ENCODE measurements around the gene CEP112. TPM values are rescaled to one million over a fixed set of nuclear protein-coding genes. Genes with fewer than 3 reads are reported as not detected.

CEP112 gene
- total and polyA plus RNA-seq, 2 of the 4 experiments (the other 2 are of a cell fraction), result 2.5 to 5.6 TPM

DNA sequence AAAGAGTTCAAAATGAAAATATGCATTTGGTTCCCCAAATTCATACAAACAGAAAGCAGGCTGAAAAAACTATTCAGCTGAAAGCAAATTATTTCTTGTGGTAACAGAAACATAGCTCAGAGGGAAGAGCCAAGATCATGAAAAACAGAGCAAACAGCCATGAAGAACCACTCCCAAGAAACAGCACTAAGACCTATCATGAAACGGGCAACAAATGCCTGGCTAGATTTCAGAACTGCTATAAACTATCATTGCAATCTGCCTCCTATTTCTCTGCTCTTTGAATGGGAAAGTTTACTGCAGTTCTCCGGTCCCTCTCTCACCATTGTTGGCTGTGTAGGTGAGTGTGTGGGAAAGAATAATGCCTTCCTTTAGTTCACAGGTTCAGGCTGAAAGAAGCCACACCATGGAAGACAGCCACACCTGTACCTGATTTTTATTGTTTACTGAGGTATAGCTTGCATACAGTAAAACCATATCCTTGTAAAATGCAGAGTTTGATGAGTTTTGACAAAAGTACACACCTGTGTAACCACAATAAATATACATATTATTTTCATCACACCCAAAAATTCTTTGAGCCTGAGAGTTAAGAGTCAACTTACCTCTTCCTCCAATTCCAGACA, 48.2 kb downstream of the CEP112 start:
- Histone ChIP-seq H2AFZ (replicated peaks; ENCODE audit: low read length, poor library complexity) (no peak overlapping the region), H3K9me3 (ENCODE audit: control insufficient read depth, insufficient read depth, low read length) (no peaks in the 10 kb centered on the region), H3K27ac (ENCODE audit: insufficient read depth, low read length) (no peak overlapping the region), H3K9me1 (ENCODE audit: insufficient read depth, low read length) (no peaks in the 10 kb centered on the region), H2BK15ac (ENCODE audit: low read depth, low read length) (no peak overlapping the region), H4K91ac (ENCODE audit: insufficient read depth, low read depth, low read length) (no peak overlapping the region), H3K79me1 (ENCODE audit: low read depth in 1 of 2, low read length in 2 of 2) (no peaks in the 10 kb centered on the region), H2AK9ac (replicated peaks; ENCODE audit: low read depth, low read length, poor library complexity) (no peak overlapping the region), H3K56ac (ENCODE audit: extremely low read depth, insufficient read depth, low read length) (no peak overlapping the region), H3K27me3 (ENCODE audit: control insufficient read depth, insufficient read depth, low read length) (no peaks in the 10 kb centered on the region), H2AK5ac (ENCODE audit: low read depth, low read length) (no peak overlapping the region), H3K14ac (replicated peaks; ENCODE audit: low read depth, low read length) (no peak overlapping the region), H3K4me1 (ENCODE audit: control insufficient read depth, insufficient read depth, low read length) (no peaks in the 10 kb centered on the region), H4K20me1 (ENCODE audit: insufficient read depth, low read length) (no peaks in the 10 kb centered on the region), H4K8ac (ENCODE audit: low read depth in 2 of 2, low read length in 2 of 2) (no peak overlapping the region), H2BK120ac (ENCODE audit: low read depth, low read length) (no peak overlapping the region), H3K36me3 (ENCODE audit: control insufficient read depth, insufficient read depth, low read length) (no peaks in the 10 kb centered on the region), H4K5ac (ENCODE audit: low read depth, low read length) (no peak overlapping the region), H3K4me3 (ENCODE audit: insufficient read depth, low read depth, low read length) (no peak overlapping the region), H3K23ac (ENCODE audit: low read depth, low read length) (no peak overlapping the region), H3K4ac (ENCODE audit: low read depth, low read length) (no peak overlapping the region), H2BK20ac (ENCODE audit: low read depth, low read length) (no peak overlapping the region), H3K9ac (ENCODE audit: low read depth, low read length) (no peak overlapping the region), H2BK5ac (ENCODE audit: low read depth, low read length, poor library complexity, severe bottlenecking) (no peak overlapping the region), H3K18ac (ENCODE audit: low read depth, low read length) (no peak overlapping the region), H3K4me2 (ENCODE audit: low read depth, low read length) (no peak overlapping the region)
- ChIA-PET CTCF (no interaction called here), POLR2A (ENCODE audit: unreplicated experiment) (interaction anchor here (1.1 kb wide), 1 partner anchor 12 kb away, joined by 3 read pairs; no protein-coding TSS in a partner anchor)
- dilution Hi-C loops (cut with HindIII; ENCODE audit: low sequenced_read_pairs, unreplicated experiment), result no loop called here
- ATAC-seq (ENCODE audit: low read depth), result no peak
- BruUV-seq (replicated peaks), result no TSS peak
- in situ Hi-C loops (cut with MboI; ENCODE audit: low sequenced_read_pairs), result no loop called here
- TF ChIP-seq, protein P1, sequence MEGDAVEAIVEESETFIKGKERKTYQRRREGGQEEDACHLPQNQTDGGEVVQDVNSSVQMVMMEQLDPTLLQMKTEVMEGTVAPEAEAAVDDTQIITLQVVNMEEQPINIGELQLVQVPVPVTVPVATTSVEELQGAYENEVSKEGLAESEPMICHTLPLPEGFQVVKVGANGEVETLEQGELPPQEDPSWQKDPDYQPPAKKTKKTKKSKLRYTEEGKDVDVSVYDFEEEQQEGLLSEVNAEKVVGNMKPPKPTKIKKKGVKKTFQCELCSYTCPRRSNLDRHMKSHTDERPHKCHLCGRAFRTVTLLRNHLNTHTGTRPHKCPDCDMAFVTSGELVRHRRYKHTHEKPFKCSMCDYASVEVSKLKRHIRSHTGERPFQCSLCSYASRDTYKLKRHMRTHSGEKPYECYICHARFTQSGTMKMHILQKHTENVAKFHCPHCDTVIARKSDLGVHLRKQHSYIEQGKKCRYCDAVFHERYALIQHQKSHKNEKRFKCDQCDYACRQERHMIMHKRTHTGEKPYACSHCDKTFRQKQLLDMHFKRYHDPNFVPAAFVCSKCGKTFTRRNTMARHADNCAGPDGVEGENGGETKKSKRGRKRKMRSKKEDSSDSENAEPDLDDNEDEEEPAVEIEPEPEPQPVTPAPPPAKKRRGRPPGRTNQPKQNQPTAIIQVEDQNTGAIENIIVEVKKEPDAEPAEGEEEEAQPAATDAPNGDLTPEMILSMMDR (conservative IDR thresholded peaks at IDR 0.05; ENCODE audit: low read depth, low read length), result no peak
- TF ChIP-seq POLR2A (IDR thresholded peaks at IDR 0.05; ENCODE audit: low read depth, low read length) (no peak), RCOR1 (IDR thresholded peaks at IDR 0.05; ENCODE audit: insufficient replicate concordance, low read length) (no peak), SMC3 (IDR thresholded peaks at IDR 0.05; ENCODE audit: low read depth, low read length) (no peak), MXI1 (IDR thresholded peaks at IDR 0.05; ENCODE audit: borderline replicate concordance, low read depth, low read length) (no peak), NFE2L2 (IDR thresholded peaks at IDR 0.05; ENCODE audit: low read depth, low read length) (no peak), FOS (IDR thresholded peaks at IDR 0.05; ENCODE audit: low read depth, low read length) (no peak), RFX5 (IDR thresholded peaks at IDR 0.05; ENCODE audit: low read depth, low read length) (no peak), RAD21 (IDR thresholded peaks at IDR 0.05; ENCODE audit: low read length) (no peak), ELK1 (IDR thresholded peaks at IDR 0.05; ENCODE audit: borderline replicate concordance, low read depth, low read length) (no peak), CEBPB (IDR thresholded peaks at IDR 0.05; ENCODE audit: low read depth, low read length) (no peak), MAFK (IDR thresholded peaks at IDR 0.05; ENCODE audit: low read depth, low read length) (no peak), MAZ (IDR thresholded peaks at IDR 0.05; ENCODE audit: borderline replicate concordance, low read depth, low read length) (no peak), CHD1 (IDR thresholded peaks at IDR 0.05; ENCODE audit: low read depth, low read length) (no peak), BHLHE40 (IDR thresholded peaks at IDR 0.05; ENCODE audit: low read depth, low read length) (no peak)
- TF ChIP-seq, protein P2, sequence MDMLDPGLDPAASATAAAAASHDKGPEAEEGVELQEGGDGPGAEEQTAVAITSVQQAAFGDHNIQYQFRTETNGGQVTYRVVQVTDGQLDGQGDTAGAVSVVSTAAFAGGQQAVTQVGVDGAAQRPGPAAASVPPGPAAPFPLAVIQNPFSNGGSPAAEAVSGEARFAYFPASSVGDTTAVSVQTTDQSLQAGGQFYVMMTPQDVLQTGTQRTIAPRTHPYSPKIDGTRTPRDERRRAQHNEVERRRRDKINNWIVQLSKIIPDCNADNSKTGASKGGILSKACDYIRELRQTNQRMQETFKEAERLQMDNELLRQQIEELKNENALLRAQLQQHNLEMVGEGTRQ (IDR thresholded peaks at IDR 0.05; ENCODE audit: low read depth, low read length), result no peak
- WGBS, 2 experiments (ENCODE audit: extremely low coverage in 2 of 2, insufficient read length in 1 of 2), result no CpG with 5 or more reads among the region's 2 CpGs
- no peak for DNase-seq
- intact Hi-C loops (cut with micrococcal nuclease), result no loop called here

All from IMR-90 (cell line).